Suprapubic skin (tissue), 3 donors: ENCODE measurements around the gene STYXL1.

Experiments used
- EP300 ChIP-seq: sonication (generic); formaldehyde crosslinking; IDR thresholded peaks from one replicate; pipeline ENCODE4 v1.6.1; 2017; ENCODE audit warnings: antibody characterized with exemption
- POLR2A ChIP-seq, 2 donors: fragments of 450-650 bp; IDR thresholded peaks; one replicate each; pipeline ENCODE4 v1.6.1; 2017; ENCODE audit warnings: antibody characterized with exemption in 2 of 2, mild to moderate bottlenecking in 2 of 2, moderate library complexity in 2 of 2
- TF ChIP-seq, protein P1 (sequence below), 2 donors: fragments of 200-600 bp in 1 of 2; fragments of 450-650 bp in 1 of 2; sonication (generic) in 1 of 2; IDR thresholded peaks; one replicate each; pipeline ENCODE4 v1.5.1; 2016 to 2019; ENCODE audit warnings: antibody characterized with exemption in 2 of 2, mild to moderate bottlenecking in 1 of 2, moderate library complexity in 1 of 2

DNA sequence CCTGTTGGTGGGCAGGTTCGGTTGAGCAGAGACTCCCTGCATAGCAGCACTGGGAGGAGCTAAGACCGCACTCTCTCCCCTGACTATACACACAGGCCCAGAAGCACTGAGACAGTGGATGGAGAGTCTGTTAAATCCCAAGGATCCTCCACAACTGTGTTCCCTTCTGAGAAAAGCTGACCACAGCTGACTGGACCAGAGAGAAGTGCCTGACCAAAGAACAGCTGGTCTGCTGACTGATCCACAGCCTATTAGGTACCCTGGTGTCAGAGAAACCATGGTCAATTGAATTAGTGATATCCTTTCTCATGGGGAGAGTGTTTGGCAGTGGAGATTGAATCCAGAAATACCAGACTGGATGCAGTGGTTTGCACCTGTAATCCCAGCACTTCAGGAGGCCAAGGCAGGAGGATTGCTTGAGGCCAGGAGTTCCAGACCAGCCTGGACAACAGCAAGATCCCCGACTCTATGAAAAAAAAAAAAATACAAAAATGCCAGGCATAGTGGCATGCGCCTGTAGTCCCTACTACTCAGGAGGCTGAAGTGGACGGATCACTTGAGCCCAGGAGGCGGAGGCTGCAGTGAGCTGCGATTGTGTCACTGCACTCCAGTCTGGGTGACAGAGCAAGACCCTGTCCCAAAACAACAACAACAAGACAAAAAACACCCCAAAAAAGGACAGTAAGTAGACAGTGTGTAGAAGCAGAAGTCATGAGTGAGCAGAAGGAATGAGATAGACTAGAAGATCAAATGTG lies 25.6 kb downstream of the STYXL1 start:
- TF ChIP-seq, protein P1, sequence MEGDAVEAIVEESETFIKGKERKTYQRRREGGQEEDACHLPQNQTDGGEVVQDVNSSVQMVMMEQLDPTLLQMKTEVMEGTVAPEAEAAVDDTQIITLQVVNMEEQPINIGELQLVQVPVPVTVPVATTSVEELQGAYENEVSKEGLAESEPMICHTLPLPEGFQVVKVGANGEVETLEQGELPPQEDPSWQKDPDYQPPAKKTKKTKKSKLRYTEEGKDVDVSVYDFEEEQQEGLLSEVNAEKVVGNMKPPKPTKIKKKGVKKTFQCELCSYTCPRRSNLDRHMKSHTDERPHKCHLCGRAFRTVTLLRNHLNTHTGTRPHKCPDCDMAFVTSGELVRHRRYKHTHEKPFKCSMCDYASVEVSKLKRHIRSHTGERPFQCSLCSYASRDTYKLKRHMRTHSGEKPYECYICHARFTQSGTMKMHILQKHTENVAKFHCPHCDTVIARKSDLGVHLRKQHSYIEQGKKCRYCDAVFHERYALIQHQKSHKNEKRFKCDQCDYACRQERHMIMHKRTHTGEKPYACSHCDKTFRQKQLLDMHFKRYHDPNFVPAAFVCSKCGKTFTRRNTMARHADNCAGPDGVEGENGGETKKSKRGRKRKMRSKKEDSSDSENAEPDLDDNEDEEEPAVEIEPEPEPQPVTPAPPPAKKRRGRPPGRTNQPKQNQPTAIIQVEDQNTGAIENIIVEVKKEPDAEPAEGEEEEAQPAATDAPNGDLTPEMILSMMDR (IDR thresholded peaks at IDR 0.05) = no peak
- TF ChIP-seq POLR2A (IDR thresholded peaks at IDR 0.05) (no peak), EP300 (no peak)
